Measurements from ENCODE around the gene NAP1L1.

Gene NAP1L1

GRCh38 chr12:76084863-76085519 is 506 bp upstream of the NAP1L1 start:
- DNase-seq (ENCODE audit: low read depth): peak; percentile 29

- DNase-seq (ENCODE audit: low read depth): no peak
Measured at GRCh38 chr12:76083246-76083903, 1.1 kb downstream of the NAP1L1 start.

GRCh38 chr12:76081909-76082308 is 2.6 kb downstream of the NAP1L1 start:
- DNase-seq (ENCODE audit: low read depth): no peak

- no peak for DNase-seq (ENCODE audit: low read depth)
Measured at GRCh38 chr12:76080729-76081415, 3.6 kb downstream of the NAP1L1 start.

- DNase-seq (ENCODE audit: low read depth): no peak
Measured at GRCh38 chr12:76080017-76080728, 4.3 kb downstream of the NAP1L1 start.

GRCh38 chr12:76078748-76079147 is 5.7 kb downstream of the NAP1L1 start:
- DNase-seq (ENCODE audit: low read depth): no peak

- DNase-seq (ENCODE audit: low read depth): no peak
Measured at GRCh38 chr12:76075448-76075847, 9.0 kb downstream of the NAP1L1 start.

- DNase-seq (ENCODE audit: low read depth): no peak
Measured at GRCh38 chr12:76074701-76075336, 9.7 kb downstream of the NAP1L1 start.

- DNase-seq (ENCODE audit: low read depth): no peak
Measured at GRCh38 chr12:76073561-76073960, 10.9 kb downstream of the NAP1L1 start.

- DNase-seq (ENCODE audit: low read depth): no peak
Measured at GRCh38 chr12:76072568-76072967, 11.9 kb downstream of the NAP1L1 start.

- no peak for DNase-seq (ENCODE audit: low read depth)
Measured at GRCh38 chr12:76069339-76069738, 15.1 kb downstream of the NAP1L1 start.

- DNase-seq (ENCODE audit: low read depth): no peak
Measured at GRCh38 chr12:76065917-76066316, 18.6 kb downstream of the NAP1L1 start.

GRCh38 chr12:76064904-76065303 is 19.6 kb downstream of the NAP1L1 start:
- DNase-seq (ENCODE audit: low read depth): no peak

GRCh38 chr12:76060111-76060510 is 24.4 kb downstream of the NAP1L1 start:
- DNase-seq (ENCODE audit: low read depth): no peak

- no peak for DNase-seq (ENCODE audit: low read depth)
Measured at GRCh38 chr12:76057326-76057725, 27.2 kb downstream of the NAP1L1 start.

GRCh38 chr12:76055393-76055792 is 29.1 kb downstream of the NAP1L1 start:
- DNase-seq (ENCODE audit: low read depth): no peak

- DNase-seq (ENCODE audit: low read depth): no peak
Measured at GRCh38 chr12:76049575-76050251, 34.8 kb downstream of the NAP1L1 start.

- no peak for DNase-seq (ENCODE audit: low read depth)
Measured at GRCh38 chr12:76047742-76048141, 36.7 kb downstream of the NAP1L1 start.

- DNase-seq (ENCODE audit: low read depth): no peak
Measured at GRCh38 chr12:76047060-76047459, 37.4 kb downstream of the NAP1L1 start.

GRCh38 chr12:76043377-76043776 is 41.1 kb downstream of the NAP1L1 start:
- no peak for DNase-seq (ENCODE audit: low read depth)

GRCh38 chr12:76042147-76042546 is 42.3 kb downstream of the NAP1L1 start:
- no peak for DNase-seq (ENCODE audit: low read depth)

- DNase-seq (ENCODE audit: low read depth): no peak
Measured at GRCh38 chr12:76041406-76041805, 43.1 kb downstream of the NAP1L1 start.

All from stimulated activated CD8-positive, alpha-beta memory T cell treated with anti-CD3 and anti-CD28 coated beads, Interleukin-15, amount 100 ng/mL, for 1 hour (primary cell).